ENCODE results near the gene KCNC1.

The KCNC1 gene

DNA sequence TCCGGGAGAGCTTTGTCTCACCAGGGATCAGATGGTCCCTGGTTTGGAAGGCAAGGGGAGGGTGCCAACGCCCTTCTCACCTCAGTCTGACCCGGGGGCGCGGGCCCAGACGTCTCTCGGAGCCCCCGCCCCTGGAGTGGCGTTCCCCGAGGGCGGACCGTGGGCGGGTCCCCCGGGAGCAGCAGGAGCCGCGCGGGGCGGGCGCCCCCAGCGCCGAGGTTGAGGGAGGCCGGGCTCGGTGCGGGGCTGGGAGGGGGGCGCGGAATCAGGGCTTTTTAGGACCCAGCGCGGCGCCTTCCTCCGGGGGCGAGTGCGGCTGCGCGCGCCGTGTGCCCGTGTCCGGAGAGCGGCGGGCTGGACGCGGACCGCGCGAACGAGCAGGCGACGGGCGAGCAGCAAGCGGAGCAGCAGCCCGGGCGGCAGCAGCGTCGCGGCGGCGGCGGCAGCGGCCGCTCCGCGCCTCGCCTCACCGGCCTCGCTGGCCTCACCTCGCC lies at the start of gene KCNC1:
Gene KCNC1 (plus strand): TSS at position 364 of the 494 bp plus-strand sequence. CDS start 1,222 bp downstream, outside the sequence.
- no peak for DNase-seq

DNA sequence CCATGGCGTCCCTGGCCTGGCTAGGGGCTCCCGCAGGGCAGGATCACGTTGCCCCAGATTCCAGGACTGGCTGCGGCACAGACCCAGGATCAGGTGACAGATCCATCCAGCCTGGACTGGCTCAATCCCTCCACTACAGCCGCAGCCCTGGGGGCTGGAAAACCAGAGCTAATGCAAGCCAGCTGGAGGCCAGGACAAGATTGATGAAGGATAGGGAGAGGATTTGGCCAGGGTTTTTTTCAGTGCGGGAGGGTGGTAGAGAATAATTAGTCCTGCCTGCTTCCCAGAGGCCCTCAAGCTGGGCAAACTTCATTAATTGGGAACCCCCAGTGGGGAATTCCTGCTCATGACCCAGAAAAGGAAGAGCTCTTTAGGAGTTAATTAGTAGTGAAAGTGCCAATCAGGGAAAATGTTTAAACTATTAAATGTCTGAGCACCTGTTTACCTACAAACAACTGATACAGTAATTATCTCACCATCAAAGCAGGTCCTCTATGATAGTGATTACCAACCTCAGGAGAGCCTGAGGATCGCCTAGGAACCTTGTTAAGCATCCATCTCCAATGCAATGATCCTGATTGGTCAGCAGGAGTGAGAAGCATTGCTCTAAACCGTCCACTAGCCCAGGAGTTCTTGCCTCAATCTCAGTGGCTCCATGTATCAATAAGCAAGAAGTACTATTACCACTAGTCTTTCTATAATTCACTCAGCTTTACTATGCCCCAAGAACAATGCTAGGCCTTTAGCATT lies 48.2 kb upstream of the KCNC1 start:
- no peak for DNase-seq

DNA sequence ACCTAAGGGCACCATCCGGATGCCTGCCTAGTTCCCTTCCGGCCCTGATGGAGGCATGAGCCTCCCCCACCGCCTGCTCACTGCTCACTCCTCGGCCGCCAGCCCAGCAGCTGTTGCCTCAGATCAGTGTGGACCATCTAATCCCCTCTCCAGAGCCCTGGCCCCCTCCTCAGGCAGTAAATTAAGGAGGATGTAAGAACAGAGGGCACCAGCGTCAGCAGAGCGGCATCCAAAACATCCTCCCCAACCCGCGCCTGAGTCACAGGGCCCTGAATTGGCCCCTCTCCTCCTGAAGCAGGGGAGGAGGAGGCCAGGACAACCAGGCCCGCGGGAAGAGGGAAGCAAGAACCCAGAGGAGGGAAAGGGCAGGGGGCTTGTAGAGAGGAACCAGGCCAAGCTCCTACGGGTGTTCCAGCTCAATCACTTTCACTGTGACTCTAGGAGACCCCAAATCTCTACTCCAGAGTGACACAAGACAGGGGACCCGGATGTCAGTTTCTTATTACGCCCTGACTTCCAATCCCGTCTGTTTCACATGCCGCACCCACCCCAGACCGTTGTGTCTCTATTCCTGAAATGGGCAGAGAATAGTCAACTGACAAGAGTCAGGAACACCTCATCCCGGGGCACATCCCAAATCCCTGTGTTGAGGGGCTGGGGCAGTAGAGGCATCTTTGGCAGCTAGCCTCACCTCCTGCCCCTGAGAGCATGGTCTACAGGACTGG lies 46.5 kb upstream of the KCNC1 start:
- peak; percentile 61 for DNase-seq

DNA sequence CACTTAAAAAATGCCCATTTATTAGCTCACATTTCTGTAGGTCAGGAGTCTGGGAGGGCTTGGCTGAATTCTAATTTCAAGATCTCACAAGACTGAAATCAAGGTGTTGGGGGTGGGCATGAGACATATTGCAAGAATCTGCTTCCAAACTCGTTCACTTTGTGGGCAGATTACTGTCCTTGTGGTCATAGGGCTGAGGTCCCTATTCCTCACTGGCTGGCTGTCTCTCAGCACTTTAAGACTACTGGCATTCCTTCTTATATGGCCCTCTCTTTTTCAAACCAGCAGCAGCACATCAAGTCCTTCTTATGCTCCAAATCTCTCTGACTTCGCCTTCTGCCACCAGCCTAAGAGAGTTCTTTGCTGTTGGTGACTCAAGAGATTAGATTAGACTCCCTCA lies 43.0 kb upstream of the KCNC1 start:
- no peak for DNase-seq

DNA sequence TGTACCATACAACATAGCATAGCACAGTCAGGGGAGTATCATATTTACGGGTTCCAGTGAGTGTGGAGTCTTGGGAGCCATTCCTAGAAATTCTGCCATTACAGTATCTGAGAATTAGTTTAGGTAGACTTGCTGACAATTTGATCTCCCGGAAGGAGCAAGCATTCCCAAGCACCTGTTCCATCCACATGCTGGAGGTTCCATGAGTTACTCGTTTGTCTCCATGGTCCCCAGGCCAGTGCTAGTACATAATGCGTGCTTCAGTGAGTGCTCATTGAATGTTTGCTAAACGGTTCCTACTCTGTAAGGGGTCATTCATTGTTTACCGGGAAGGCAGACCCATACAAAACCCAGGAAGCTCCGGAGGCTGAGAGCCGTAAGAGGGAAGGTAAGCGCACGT lies 42.6 kb upstream of the KCNC1 start:
- DNase-seq: no peak

DNA sequence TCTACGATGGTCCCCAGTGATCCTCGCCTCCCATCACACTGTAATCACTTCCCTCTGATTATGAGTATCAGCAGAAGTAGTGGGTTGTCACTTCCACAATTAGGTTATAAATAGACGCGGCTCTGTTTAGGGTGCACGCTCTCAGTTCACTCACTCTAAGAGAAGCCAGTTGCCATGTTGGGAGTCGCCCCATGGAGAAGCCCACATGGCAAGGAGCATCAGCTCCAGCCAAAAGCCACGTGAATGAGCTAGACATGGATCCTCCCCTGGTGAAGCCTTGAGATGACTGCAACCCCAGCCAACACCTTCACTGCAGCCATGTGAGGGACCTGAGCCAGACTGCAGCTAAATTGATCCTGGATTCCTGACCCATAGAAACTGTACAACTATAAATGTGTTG lies 41.6 kb upstream of the KCNC1 start:
- no peak for DNase-seq

DNA sequence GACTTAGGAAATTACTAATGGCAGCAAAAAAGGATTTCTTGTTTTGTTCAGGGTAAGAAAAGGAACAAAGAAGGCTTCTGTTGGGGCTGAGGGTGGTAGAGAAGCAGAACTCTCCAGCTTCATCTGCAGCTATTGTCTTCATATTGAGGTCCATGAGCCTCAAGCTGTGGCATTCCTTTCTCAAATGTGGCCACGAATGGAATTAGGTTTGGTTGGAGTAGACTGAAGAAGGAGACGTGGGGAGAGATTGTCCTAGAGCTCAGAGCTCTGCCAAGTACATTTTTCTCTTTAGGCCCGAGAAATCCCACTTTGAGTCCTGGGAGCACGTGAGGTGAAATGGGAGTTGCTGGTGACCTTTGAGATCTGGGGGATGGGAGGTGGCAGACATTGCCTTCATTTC lies 41.0 kb upstream of the KCNC1 start:
- no peak for DNase-seq

DNA sequence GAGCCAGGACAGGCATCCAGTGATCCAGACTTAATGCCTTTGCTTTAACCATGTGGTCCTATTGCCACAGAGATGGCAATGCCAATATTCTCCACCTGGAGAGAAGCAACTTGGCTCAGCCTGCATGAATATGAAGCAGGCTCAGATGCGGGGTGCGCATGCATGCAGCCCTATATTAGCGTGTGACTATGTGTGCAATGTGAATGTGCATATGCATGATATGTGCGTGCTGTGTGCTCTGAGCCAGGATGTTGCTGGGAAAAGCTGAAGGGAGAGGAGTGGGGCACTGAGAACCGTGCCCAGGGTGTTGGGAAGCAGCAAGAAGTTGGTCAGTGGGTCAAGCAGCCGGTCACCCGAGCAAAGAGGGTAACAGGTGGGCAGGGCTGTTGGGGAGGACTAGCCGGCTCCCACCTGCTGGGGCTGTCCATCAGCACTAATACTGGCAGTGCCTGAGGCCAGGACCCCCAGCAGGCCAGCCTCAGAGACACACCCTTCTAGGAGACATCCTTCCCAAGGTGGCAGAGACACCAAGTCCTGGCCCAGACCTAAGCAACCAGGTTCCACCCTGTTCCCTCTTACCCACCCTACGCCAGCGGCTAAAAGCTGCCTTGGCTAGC lies 40.0 kb upstream of the KCNC1 start:
- no peak for DNase-seq

DNA sequence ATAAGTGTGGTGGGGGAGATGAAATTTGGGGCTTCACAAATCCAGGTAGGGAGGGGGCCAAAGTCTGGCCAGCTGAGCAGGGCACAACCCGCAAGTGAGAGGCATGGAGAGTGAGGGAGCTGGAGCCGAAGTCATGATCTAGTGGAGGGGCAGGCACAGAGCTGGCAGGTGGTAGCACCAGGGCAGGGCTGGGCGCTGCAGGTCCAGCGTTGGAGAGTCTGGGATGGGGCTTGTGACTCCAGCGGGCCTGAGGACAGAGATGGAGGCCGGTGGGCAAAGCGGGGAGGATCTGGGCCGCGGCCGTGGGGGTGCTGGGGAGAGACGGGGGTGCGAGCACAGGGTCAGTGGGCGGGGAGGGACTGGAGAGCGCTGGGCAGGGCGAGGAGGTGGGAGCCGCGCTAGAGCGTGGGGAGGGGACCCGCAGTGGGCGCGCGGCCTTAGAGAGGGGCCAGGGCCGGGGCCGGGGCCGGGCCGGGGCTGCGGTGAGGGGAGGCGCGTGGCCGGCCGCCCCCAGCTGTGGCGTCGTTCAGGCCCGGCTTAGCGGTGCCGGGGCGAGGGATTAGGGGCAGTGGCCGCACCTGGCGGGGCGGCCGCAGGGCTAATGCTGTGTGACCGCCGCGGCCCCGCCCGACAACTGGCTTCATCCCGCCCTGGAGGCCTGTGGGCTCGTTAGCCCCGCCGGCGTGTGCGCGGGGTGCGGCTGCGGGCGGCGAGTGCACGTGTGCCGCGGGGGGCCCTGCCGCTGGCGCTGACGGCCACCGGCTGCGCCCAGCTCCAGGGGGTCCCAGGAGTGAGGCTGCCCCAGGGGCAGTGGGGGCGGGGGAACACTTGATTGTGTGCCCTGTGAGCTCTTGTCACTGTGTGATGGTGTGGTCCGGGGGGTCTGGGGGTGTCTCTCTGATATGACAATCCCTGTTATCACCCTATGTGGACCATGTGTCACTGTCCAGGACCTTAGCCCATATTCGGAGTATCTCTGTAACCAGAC lies 38.8 kb upstream of the KCNC1 start:
- no peak for DNase-seq

DNA sequence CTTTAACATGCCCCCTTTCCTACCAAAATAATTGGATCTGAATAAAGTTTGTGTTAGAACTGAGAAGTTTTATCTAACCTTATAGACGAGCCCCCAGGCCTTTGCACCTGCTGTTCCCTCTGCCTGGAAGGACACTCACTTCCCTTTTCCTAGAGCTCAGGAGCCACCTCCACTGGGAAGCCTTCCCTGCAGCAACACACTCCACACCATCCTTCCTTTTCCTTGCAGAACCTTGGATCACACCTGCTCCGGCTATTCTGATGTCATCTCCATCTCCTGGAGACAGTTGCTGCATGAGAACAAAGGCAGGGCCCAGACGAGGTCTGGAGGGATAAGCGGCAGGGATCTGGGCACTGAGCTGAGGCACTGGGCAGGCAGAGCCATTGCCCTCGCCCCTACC lies 37.8 kb upstream of the KCNC1 start:
- DNase-seq: no peak

DNA sequence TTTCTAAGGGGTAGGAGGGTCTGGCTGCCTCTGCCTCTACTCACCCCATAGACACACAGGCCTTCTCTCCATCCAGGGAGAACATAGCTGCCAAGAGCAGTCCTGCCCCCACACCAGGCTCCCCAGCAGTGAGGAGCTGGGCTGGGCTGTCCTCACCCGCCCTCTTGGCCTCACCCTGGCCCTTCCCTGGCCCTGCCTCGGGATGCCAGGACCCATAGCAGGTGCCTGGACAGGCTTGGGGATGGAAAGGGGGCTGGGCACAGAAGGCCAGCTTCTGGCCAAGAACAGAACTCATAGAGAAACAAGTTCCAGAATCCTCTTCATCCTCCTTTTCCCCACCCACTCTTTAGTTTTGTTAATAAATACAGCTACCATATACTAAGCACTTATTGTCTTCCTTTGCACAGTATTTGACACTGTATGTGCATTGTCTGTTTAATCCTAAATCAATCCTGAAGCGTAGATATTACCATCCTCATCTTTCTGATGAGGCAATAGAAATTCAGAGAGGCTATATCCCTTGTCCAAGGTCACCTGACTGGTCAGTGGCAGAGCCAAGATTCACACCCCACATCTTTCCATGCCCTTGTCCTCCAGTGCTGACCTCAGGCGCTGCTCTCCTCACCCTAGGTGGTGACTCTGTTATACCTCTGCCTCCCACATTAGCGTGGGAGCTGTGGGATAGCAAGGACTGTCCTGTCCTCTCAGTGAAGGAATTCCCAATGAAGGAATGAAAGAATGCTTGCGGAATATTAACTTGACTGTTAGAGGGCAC lies 37.2 kb upstream of the KCNC1 start:
- no peak for DNase-seq

DNA sequence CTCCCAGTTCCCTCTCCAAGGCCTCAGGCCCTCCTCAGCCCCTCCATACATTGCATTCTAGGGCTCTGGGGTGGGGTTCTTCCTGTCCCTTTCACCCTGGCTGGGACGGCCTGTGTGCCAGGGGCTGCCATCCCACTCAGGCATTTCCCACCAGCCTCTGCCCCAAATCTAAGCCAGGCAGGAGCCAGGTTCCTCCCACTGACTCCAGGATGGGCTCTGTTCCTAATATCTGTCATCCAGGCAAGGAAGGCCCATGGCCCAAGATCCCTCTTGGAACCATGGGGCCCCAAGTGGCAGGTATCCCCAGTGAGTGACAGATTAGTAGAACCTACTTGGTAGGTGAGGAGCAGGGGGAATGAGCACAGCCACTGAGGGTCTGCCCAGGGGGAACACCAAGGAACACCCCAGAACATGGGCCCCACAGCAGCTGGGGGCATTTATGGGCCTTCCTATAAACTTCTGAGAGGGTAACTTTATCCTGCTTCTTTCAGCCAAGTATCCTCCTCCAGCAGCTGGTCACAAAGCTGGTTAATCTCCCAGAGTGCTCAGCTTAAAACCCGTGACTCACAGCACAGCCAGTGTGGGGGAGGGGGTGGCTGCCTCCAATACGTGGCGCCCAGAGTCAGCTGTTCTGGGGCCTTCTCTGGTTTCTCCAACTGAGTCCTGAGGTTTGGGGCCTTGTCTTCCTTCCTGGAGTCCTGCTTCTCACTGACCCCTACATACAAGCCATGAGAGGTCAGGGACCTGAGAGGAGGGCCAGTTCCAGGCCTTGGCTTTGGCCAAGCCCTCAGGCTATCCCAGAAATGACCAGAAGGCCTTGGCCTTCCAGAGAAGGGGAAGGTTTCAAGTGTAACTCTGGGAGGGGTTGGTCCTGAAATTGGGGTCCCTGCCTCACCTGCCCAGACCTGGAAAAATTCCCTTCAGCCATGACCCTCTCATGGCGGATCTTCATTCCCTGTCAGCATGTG lies 35.1 kb upstream of the KCNC1 start:
- peak; percentile 80 for DNase-seq

DNA sequence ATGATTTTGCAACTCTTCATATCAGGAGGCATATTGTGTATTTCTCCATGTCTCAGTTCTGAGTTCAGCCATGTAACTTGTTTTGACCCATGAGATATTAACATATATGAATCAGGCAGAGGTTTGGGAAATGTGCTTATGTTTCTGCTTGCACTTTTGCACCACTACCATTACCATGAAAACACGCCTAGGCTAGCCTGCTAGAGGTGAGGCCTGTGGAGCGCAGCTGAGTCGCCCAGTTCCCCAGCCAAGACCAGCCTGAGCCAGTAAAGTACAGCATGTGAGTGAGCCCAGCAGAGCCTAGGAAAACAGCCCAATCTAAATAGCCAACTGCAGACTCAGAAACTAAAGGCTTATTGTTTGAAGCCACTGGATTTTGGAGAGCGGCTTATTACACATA lies 33.6 kb upstream of the KCNC1 start:
- DNase-seq: no peak

DNA sequence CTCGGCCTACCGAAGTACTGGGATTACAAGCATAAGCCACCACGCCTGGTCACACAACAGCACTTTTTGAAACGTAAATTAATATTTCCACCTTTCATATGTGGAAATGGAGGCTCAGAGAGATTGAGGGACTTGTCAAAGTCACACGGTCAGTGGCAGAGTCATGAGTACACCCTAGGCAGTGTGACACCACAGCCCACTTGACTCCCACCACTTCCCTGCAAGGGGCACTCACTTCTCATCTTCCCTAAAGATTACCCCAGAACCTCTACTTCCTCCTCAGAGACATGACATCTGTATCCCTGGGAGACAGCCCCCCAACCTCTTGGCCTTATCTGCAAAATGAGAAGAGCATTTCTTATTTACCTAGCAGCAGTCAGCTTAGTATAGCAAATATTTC lies 31.7 kb upstream of the KCNC1 start:
- no peak for DNase-seq

DNA sequence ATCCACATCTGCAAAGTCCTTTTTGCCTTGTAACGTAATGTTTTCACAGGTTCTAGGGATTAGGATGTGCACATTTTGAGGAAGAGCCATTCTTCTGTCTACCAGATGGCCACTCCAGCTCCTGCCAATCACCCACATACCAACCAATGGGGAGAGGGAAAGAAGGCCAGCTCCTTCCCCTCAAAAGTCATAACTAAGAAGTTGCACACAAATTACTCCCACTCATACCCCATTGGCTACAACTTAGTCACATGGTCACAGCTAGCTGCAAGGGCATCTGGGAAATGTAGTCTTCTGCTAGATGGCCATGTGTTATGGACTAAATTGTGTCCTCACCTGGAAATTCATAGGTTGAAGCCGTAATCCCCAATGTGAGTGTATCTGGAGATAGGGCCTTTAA lies 30.6 kb upstream of the KCNC1 start:
- DNase-seq: no peak

DNA sequence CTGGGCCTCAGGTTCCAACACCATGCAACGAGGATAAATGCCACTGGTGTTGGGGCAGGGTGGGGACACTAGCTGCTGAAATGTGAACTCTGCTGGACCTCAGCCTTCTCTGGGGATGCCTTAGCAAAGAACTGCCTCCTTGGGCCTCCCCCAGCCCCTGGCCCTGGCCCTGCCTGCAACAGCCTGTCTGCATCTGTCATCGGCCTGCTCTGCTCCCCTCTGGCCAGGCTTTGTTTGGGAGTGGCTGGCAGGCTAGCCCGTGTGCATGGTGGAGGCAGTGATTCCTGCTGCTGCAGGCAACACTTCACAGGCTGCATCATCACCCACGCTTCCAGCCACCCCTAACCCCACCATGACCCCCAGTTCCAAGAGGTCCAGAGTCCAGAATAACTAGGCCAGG lies 26.8 kb upstream of the KCNC1 start:
- DNase-seq: no peak

DNA sequence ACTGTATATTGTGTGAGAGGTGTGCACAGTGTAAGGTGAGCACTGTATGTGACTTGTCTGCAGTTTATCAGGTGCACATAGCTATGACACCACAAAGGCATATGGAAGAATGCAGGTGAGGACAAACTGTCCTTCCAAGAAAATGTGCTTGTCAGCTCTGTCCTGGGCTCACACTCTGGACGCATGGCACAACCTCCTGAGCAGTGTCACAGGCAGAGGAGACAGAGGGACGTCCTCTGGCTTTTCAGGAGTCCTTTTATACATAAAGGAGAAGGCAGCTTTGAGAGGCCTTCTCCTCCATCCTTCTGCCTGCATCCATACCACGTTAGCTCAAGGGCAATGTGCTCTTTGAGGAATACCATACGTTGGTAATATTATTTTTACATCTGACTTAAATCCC lies 22.7 kb upstream of the KCNC1 start:
- DNase-seq: no peak

DNA sequence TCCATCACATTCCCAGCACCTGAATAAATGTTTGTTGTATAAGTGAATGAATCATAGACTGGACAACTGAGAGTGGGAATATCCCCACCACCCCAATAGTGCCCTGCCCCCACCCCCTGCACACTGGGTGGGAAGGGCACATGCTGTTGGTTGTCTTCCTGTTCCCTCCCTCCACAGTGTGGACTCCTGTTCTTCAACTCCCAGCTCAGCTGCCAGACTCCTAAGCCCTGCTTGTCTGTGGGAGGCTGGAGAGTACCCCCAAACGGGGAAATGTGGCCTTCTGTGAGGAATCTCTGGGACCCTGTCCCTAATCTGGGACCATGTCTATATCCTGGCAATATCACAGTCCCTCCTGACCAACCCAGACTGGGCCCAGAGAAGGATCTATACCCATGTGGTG lies 20.7 kb upstream of the KCNC1 start:
- no peak for DNase-seq

DNA sequence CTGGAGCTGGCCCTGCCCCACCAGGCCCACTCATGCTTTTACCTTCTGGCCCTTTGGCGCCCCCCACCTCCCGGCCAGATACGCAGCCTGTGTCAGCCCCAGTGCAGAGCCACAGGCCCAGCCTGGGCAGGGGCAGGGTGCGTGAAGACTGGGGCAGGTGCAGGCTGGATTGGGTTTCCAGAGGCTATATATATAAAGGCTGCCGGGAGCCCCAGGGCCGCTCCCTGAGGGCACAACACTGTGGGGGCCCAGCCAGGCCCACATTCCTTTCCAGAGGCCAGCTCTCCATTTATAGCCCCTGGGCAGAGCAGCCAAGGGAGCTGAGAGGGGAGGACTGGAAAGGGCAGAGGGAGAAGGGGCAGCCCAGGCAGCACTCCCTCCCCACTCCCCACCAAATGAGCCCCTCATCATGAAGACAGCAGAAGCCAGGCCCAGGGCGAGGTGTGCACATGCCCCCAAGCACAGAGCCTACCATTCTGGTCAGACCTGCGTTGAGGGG lies 20.2 kb upstream of the KCNC1 start:
- peak; percentile 58 for DNase-seq

DNA sequence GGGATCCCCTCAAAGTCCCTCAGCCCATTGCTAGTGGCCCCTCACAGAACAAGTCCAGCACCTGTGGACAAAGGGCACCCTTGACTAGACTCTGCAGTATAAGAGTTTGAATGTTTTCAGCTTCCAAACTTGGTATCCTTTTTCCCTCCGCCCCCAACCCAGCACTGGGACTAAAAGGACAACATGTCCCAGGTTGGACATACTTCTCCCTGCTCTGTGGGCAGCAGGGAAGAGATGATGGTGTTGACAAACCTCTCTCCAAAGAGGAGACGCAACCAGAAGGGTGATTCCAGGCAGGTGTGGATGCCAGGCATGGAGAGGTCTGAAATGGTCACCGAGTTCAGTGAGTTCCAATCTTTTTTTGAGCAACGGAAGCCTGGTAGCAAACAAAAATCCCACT lies 19.7 kb upstream of the KCNC1 start:
- DNase-seq: no peak

Measured in left hindlimb (tissue), 1 donor.